ENCODE results near the gene HAL. TPM values are rescaled to one million over a fixed set of nuclear protein-coding genes. Genes with fewer than 3 reads are reported as not detected.

The HAL gene
- total and polyA plus RNA-seq, 2 of the 13 experiments (the other 11 are each of a cell fraction or from before 2014, with no cell fraction given) = 0.89 to 37.8 TPM

DNA sequence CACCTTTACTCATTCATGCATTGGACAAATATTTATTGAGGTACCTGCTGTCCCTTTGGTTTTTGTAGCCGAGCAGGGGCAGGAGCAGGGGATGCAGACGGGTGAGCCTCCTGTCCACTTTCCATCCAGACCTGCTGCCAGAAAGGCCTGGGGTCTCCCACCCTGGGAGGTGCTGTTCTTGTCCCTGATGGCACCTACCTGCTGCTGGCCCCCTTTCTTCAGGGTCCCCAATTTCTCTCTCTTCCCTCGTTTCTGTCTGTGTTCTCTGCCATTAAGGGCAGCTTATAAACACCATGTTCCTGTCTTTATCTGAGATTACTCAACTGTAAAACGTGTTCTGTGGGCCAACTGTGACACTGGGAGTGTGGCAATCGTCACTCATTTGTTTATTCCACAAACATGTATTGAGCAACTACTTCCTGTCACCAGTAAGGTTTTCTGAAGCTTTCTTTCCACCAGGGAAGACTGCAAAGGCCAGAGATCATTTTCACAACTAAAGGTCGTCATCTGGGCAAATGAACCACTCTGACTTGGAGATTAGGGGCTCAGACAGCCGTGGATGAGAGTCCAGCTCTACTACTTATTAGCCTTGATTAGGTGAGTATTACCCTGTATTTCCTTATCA lies at the start of gene HAL (continued):
- TF ChIP-seq CSRNP1 (CRISPR knock-in tag; IDR thresholded peaks at IDR 0.05) (peak; percentile 88), TGIF2 (CRISPR knock-in tag; IDR thresholded peaks at IDR 0.05) (peak; percentile 94), ARNT2 (CRISPR knock-in tag; IDR thresholded peaks at IDR 0.05; ENCODE audit: low read depth) (peak; percentile 82), ZSCAN22 (CRISPR knock-in tag; IDR thresholded peaks at IDR 0.05) (peak; percentile 66; the same call in 1 of the 2 replicates), ARID5B (CRISPR knock-in tag; IDR thresholded peaks at IDR 0.05) (peak; percentile 99), JUND (CRISPR knock-in tag; IDR thresholded peaks at IDR 0.05) (peak; percentile 79), ZNF609 (CRISPR knock-in tag; IDR thresholded peaks at IDR 0.05; ENCODE audit: borderline replicate concordance) (peak; percentile 99), SCMH1 (CRISPR knock-in tag; IDR thresholded peaks at IDR 0.05; ENCODE audit: borderline replicate concordance) (no peak), ZNF501 (CRISPR knock-in tag; IDR thresholded peaks at IDR 0.05) (peak; percentile 26; the same call in 1 of the 2 replicates), GTF3A (CRISPR knock-in tag; conservative IDR thresholded peaks at IDR 0.05) (no peak), ZNF225 (CRISPR knock-in tag; IDR thresholded peaks at IDR 0.05) (no peak), SMYD3 (CRISPR knock-in tag; IDR thresholded peaks at IDR 0.05) (peak; percentile 93), ZNF780A (CRISPR knock-in tag; IDR thresholded peaks at IDR 0.05) (peak; percentile 75; the same call in 1 of the 2 replicates), SALL2 (CRISPR knock-in tag; IDR thresholded peaks at IDR 0.05) (0 out of 2 replicates have a peak, but pooled peaks have one; percentile 41), POLR2AphosphoS2 (IDR thresholded peaks at IDR 0.05; ENCODE audit: low read depth, low read length) (no peak), ZNF766 (CRISPR knock-in tag; IDR thresholded peaks at IDR 0.05; ENCODE audit: borderline replicate concordance) (peak; percentile 84; the same call in 1 of the 2 replicates)
- TF ChIP-seq, protein P1, sequence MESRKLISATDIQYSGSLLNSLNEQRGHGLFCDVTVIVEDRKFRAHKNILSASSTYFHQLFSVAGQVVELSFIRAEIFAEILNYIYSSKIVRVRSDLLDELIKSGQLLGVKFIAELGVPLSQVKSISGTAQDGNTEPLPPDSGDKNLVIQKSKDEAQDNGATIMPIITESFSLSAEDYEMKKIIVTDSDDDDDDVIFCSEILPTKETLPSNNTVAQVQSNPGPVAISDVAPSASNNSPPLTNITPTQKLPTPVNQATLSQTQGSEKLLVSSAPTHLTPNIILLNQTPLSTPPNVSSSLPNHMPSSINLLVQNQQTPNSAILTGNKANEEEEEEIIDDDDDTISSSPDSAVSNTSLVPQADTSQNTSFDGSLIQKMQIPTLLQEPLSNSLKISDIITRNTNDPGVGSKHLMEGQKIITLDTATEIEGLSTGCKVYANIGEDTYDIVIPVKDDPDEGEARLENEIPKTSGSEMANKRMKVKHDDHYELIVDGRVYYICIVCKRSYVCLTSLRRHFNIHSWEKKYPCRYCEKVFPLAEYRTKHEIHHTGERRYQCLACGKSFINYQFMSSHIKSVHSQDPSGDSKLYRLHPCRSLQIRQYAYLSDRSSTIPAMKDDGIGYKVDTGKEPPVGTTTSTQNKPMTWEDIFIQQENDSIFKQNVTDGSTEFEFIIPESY (CRISPR knock-in tag; IDR thresholded peaks at IDR 0.05) = peak; percentile 72
